ENCODE measurements around the gene CCDC85C.

Gene CCDC85C

GRCh38 chr14:99552572-99553216, 51.3 kb downstream of the CCDC85C start:
- DNase-seq = no peak

- DNase-seq = no peak
Measured at GRCh38 chr14:99552021-99552553, 51.9 kb downstream of the CCDC85C start.

- no peak for DNase-seq
Measured at GRCh38 chr14:99551034-99551922, 52.7 kb downstream of the CCDC85C start.

- DNase-seq = no peak
Measured at GRCh38 chr14:99550387-99550992, 53.5 kb downstream of the CCDC85C start.

GRCh38 chr14:99549684-99550083, 54.3 kb downstream of the CCDC85C start:
- no peak for DNase-seq

- no peak for DNase-seq
Measured at GRCh38 chr14:99548871-99549515, 55.0 kb downstream of the CCDC85C start.

GRCh38 chr14:99548255-99548654, 55.8 kb downstream of the CCDC85C start:
- DNase-seq = no peak

- no peak for DNase-seq
Measured at GRCh38 chr14:99546234-99546879, 57.6 kb downstream of the CCDC85C start.

GRCh38 chr14:99545586-99545985, 58.4 kb downstream of the CCDC85C start:
- no peak for DNase-seq

- DNase-seq = no peak
Measured at GRCh38 chr14:99544991-99545390, 59.0 kb downstream of the CCDC85C start.

- no peak for DNase-seq
Measured at GRCh38 chr14:99543985-99544384, 60.0 kb downstream of the CCDC85C start.

- DNase-seq = no peak
Measured at GRCh38 chr14:99543370-99543769, 60.6 kb downstream of the CCDC85C start.

- DNase-seq = no peak
Measured at GRCh38 chr14:99542566-99542965, 61.4 kb downstream of the CCDC85C start.

- DNase-seq = no peak
Measured at GRCh38 chr14:99541677-99542470, 62.1 kb downstream of the CCDC85C start.

GRCh38 chr14:99541211-99541610, 62.8 kb downstream of the CCDC85C start:
- DNase-seq = no peak

GRCh38 chr14:99540196-99541032, 63.6 kb downstream of the CCDC85C start:
- no peak for DNase-seq

GRCh38 chr14:99539491-99539890, 64.5 kb downstream of the CCDC85C start:
- DNase-seq = no peak

GRCh38 chr14:99538733-99539132, 65.3 kb downstream of the CCDC85C start:
- no peak for DNase-seq

- DNase-seq = no peak
Measured at GRCh38 chr14:99538275-99538674, 65.7 kb downstream of the CCDC85C start.

GRCh38 chr14:99537399-99537798, 66.6 kb downstream of the CCDC85C start:
- DNase-seq = no peak
